ENCODE results near the gene FAM24A.

The FAM24A gene

DNA sequence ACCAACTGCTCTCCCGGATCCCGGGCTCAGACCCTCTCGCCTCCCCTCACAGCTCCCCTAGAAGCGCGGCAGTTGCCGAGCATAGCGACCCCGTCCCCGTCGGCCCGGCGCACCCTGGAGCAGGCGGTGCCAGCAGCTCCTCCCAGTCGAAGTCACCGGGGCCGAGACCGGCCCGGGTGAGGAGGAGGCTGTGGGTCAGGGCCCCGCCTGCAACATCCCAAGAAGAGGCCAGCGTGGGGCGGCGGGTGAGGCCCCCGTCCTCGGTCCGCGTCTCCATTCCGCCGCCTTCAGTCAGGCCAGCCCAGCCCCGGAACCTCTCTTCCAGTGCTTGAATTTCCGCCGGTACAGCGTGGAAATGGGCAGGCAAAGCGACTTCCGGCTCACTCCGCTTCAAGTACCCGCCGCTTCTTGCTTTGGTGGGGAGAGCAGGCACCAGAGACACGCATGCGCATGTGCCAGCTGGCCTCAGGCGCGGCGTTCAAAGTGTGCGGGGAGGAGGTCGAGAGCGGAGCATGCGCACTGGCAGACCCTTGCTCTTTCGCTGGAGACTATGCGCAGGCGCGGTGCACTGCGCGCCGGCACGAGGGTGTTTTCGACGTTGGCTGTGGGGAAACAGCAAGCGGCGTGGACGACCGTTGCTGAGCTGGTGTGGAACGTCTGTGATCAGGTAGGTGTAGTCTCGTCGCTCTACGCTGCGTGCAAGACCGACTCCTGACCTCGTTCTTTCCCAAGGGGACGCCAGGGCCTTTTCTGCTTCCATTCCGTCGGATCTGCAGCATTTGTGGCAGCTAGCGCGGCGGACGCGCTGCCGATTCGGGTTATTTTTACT is 43.7 kb downstream of the FAM24A start, which contains the start of gene C10orf88 (continued):
- TF ChIP-seq, protein P1, sequence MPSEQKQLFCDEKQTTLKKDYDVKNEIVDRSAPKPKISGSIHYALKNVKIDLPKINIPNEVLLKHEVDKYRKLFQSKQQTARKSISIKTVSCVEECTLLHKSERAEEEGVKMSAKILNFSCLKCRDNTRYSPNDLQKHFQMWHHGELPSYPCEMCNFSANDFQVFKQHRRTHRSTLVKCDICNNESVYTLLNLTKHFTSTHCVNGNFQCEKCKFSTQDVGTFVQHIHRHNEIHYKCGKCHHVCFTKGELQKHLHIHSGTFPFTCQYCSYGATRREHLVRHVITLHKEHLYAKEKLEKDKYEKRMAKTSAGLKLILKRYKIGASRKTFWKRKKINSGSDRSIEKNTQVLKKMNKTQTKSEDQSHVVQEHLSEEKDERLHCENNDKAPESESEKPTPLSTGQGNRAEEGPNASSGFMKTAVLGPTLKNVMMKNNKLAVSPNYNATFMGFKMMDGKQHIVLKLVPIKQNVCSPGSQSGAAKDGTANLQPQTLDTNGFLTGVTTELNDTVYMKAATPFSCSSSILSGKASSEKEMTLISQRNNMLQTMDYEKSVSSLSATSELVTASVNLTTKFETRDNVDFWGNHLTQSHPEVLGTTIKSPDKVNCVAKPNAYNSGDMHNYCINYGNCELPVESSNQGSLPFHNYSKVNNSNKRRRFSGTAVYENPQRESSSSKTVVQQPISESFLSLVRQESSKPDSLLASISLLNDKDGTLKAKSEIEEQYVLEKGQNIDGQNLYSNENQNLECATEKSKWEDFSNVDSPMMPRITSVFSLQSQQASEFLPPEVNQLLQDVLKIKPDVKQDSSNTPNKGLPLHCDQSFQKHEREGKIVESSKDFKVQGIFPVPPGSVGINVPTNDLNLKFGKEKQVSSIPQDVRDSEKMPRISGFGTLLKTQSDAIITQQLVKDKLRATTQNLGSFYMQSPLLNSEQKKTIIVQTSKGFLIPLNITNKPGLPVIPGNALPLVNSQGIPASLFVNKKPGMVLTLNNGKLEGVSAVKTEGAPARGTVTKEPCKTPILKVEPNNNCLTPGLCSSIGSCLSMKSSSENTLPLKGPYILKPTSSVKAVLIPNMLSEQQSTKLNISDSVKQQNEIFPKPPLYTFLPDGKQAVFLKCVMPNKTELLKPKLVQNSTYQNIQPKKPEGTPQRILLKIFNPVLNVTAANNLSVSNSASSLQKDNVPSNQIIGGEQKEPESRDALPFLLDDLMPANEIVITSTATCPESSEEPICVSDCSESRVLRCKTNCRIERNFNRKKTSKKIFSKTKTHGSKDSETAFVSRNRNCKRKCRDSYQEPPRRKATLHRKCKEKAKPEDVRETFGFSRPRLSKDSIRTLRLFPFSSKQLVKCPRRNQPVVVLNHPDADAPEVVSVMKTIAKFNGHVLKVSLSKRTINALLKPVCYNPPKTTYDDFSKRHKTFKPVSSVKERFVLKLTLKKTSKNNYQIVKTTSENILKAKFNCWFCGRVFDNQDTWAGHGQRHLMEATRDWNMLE (tag by site-specific recombination; conservative IDR thresholded peaks at IDR 0.05; ENCODE audit: low read depth), result peak; percentile 79
- TF ChIP-seq ZNF23 (tag by site-specific recombination; IDR thresholded peaks at IDR 0.05; ENCODE audit: borderline replicate concordance) (no peak), ZFP3 (tag by site-specific recombination; IDR thresholded peaks at IDR 0.05; ENCODE audit: low read depth) (no peak), SETDB1 (IDR thresholded peaks at IDR 0.05; ENCODE audit: insufficient read length, low read length) (peak; percentile 94), ZFP69B (tag by site-specific recombination; IDR thresholded peaks at IDR 0.05) (peak; percentile 72), OVOL3 (tag by site-specific recombination; IDR thresholded peaks at IDR 0.05) (no peak), ZNF391 (tag by site-specific recombination; IDR thresholded peaks at IDR 0.05; ENCODE audit: borderline replicate concordance, low read depth) (peak; percentile 6; the same call in 1 of the 2 replicates), ZNF169 (tag by site-specific recombination; IDR thresholded peaks at IDR 0.05) (no peak), ZNF560 (tag by site-specific recombination; IDR thresholded peaks at IDR 0.05; ENCODE audit: borderline replicate concordance) (no peak), ZNF19 (tag by site-specific recombination; IDR thresholded peaks at IDR 0.05; ENCODE audit: low read depth) (no peak), ZSCAN23 (tag by site-specific recombination; IDR thresholded peaks at IDR 0.05) (peak; percentile 70; the same call in 1 of the 2 replicates), ZFP41 (tag by site-specific recombination; IDR thresholded peaks at IDR 0.05; ENCODE audit: borderline replicate concordance) (no peak), HOXD13 (CRISPR knock-in tag; IDR thresholded peaks at IDR 0.05; ENCODE audit: borderline replicate concordance) (no peak; the same call in 1 of the 2 replicates)
- TF ChIP-seq, protein P2, sequence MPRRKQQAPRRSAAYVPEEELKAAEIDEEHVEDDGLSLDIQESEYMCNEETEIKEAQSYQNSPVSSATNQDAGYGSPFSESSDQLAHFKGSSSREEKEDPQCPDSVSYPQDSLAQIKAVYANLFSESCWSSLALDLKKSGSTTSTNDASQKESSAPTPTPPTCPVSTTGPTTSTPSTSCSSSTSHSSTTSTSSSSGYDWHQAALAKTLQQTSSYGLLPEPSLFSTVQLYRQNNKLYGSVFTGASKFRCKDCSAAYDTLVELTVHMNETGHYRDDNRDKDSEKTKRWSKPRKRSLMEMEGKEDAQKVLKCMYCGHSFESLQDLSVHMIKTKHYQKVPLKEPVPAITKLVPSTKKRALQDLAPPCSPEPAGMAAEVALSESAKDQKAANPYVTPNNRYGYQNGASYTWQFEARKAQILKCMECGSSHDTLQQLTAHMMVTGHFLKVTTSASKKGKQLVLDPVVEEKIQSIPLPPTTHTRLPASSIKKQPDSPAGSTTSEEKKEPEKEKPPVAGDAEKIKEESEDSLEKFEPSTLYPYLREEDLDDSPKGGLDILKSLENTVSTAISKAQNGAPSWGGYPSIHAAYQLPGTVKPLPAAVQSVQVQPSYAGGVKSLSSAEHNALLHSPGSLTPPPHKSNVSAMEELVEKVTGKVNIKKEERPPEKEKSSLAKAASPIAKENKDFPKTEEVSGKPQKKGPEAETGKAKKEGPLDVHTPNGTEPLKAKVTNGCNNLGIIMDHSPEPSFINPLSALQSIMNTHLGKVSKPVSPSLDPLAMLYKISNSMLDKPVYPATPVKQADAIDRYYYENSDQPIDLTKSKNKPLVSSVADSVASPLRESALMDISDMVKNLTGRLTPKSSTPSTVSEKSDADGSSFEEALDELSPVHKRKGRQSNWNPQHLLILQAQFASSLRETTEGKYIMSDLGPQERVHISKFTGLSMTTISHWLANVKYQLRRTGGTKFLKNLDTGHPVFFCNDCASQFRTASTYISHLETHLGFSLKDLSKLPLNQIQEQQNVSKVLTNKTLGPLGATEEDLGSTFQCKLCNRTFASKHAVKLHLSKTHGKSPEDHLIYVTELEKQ (tag by site-specific recombination; IDR thresholded peaks at IDR 0.05; ENCODE audit: borderline replicate concordance), result no peak
- TF ChIP-seq, protein P3, sequence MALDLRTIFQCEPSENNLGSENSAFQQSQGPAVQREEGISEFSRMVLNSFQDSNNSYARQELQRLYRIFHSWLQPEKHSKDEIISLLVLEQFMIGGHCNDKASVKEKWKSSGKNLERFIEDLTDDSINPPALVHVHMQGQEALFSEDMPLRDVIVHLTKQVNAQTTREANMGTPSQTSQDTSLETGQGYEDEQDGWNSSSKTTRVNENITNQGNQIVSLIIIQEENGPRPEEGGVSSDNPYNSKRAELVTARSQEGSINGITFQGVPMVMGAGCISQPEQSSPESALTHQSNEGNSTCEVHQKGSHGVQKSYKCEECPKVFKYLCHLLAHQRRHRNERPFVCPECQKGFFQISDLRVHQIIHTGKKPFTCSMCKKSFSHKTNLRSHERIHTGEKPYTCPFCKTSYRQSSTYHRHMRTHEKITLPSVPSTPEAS (tag by site-specific recombination; IDR thresholded peaks at IDR 0.05), result no peak

DNA sequence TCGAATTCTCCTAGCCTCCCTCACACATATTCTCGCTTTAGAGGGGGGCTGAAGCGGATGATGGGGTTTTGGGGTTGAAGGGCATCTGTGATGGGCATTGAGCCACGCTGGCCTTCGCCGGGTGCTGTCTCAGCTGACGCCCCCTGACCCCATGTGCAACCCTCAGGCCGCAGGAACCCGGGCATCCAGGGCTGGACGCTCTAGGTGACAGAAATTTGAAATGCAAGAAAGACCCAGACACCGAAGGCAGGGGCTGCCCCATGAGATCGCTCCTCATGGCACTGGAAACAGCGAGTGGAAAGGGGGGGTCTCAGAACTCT is 44.3 kb downstream of the FAM24A start:
- CTCF ChIA-PET, result no interaction called here
- no peak for TF ChIP-seq ZNF624 (tag by site-specific recombination; IDR thresholded peaks at IDR 0.05)
- TF ChIP-seq ZNF707 (tag by site-specific recombination; IDR thresholded peaks at IDR 0.05), result 0 out of 2 replicates have a peak, but pooled peaks have one; percentile 7
- TF ChIP-seq SETDB1 (IDR thresholded peaks at IDR 0.05; ENCODE audit: insufficient read length, low read length), result peak; percentile 35
- TF ChIP-seq, protein P4, sequence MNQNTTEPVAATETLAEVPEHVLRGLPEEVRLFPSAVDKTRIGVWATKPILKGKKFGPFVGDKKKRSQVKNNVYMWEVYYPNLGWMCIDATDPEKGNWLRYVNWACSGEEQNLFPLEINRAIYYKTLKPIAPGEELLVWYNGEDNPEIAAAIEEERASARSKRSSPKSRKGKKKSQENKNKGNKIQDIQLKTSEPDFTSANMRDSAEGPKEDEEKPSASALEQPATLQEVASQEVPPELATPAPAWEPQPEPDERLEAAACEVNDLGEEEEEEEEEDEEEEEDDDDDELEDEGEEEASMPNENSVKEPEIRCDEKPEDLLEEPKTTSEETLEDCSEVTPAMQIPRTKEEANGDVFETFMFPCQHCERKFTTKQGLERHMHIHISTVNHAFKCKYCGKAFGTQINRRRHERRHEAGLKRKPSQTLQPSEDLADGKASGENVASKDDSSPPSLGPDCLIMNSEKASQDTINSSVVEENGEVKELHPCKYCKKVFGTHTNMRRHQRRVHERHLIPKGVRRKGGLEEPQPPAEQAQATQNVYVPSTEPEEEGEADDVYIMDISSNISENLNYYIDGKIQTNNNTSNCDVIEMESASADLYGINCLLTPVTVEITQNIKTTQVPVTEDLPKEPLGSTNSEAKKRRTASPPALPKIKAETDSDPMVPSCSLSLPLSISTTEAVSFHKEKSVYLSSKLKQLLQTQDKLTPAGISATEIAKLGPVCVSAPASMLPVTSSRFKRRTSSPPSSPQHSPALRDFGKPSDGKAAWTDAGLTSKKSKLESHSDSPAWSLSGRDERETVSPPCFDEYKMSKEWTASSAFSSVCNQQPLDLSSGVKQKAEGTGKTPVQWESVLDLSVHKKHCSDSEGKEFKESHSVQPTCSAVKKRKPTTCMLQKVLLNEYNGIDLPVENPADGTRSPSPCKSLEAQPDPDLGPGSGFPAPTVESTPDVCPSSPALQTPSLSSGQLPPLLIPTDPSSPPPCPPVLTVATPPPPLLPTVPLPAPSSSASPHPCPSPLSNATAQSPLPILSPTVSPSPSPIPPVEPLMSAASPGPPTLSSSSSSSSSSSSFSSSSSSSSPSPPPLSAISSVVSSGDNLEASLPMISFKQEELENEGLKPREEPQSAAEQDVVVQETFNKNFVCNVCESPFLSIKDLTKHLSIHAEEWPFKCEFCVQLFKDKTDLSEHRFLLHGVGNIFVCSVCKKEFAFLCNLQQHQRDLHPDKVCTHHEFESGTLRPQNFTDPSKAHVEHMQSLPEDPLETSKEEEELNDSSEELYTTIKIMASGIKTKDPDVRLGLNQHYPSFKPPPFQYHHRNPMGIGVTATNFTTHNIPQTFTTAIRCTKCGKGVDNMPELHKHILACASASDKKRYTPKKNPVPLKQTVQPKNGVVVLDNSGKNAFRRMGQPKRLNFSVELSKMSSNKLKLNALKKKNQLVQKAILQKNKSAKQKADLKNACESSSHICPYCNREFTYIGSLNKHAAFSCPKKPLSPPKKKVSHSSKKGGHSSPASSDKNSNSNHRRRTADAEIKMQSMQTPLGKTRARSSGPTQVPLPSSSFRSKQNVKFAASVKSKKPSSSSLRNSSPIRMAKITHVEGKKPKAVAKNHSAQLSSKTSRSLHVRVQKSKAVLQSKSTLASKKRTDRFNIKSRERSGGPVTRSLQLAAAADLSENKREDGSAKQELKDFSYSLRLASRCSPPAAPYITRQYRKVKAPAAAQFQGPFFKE (tag by site-specific recombination; IDR thresholded peaks at IDR 0.05; ENCODE audit: borderline replicate concordance), result no peak
- TF ChIP-seq ZNF133 (tag by site-specific recombination; IDR thresholded peaks at IDR 0.05), result 0 out of 2 replicates have a peak, but pooled peaks have one; percentile 4

More for the DNA sequence above, 44.3 kb downstream of the FAM24A start:
- Histone ChIP-seq H3K9me3 (ENCODE audit: control insufficient read depth, insufficient read depth, low read depth, low read length) (no peaks in the 10 kb centered on the region), H3K36me3 (ENCODE audit: control insufficient read depth in 2 of 2, insufficient read depth in 1 of 2, low read length in 2 of 2) (peaks cover 5 to 17% of the 10 kb centered on the region in 2 experiments), H3K4me3 (ENCODE audit: low read depth, low read length) (peak overlapping the region; percentile 21; the same call in 1 of the 2 replicates), H3K4me1 (ENCODE audit: control insufficient read depth, insufficient read depth, low read length) (peaks cover 2% of the 10 kb centered on the region; the same call in 1 of the 2 replicates), H3K27ac (ENCODE audit: extremely low read depth, low read depth, low read length) (no peak overlapping the region)
- POLR2A ChIA-PET, result interaction anchor here (0.8 to 1.6 kb wide), 4 partner anchors 9 to 199 kb away, joined by 3 to 6 read pairs (median 5); partner anchors contain the start of genes BUB3 and PSTK
